H1 (cell line): ENCODE measurements around the gene ADGRF5. TPM values are rescaled to one million over a fixed set of nuclear protein-coding genes. Genes with fewer than 3 reads are reported as not detected.

ENCODE experiments used
- CTCF ChIA-PET: fragments of 300-600 bp; sonication (Branson Sonifier 250); formaldehyde crosslinking; loops from one replicate; lab custom pipeline; 2021; ENCODE audit not compliant: partially characterized antibody; lab: Charles Lee
- POLR2A ChIA-PET: fragments of 300-600 bp; sonication (Branson Sonifier 250); formaldehyde crosslinking; loops from one replicate; lab custom pipeline; 2021; ENCODE audit warnings: inconsistent platforms; ENCODE audit not compliant: partially characterized antibody; lab: Charles Lee
- DNase-seq, 2 experiments: peaks; one replicate each; pipeline versions ENCODE4 v3.0.0 to v3.0.0-alpha.2; 2010 to 2022; ENCODE audit warnings: low spot score in 2 of 2, low read depth in 1 of 2, mixed read lengths in 1 of 2
- FAIRE-seq: peaks from 2 replicates; lab custom pipeline; 2011; peaks lifted over from hg19 to GRCh38; lab: Jason Lieb, UNC
- H2AFZ ChIP-seq: 2 replicates; pipeline ENCODE4 v1.8.1; 2012; ENCODE audit warnings: low read length, inconsistent platforms
- H2AK5ac ChIP-seq: 2 replicates; pipeline ENCODE4 v1.6.1; 2013; ENCODE audit warnings: low read depth, low read length
- H2BK120ac ChIP-seq: replicated peaks from 2 replicates; pipeline ENCODE3; 2013; ENCODE audit warnings: low read depth, low read length, inconsistent platforms
- H2BK12ac ChIP-seq: 2 replicates; pipeline ENCODE4 v1.6.1; 2013; ENCODE audit warnings: low read depth, low read length
- H2BK15ac ChIP-seq: 2 replicates; pipeline ENCODE4 v1.6.1; 2013; ENCODE audit warnings: low read length
- H2BK20ac ChIP-seq: 2 replicates; pipeline ENCODE4 v1.6.1; 2013; ENCODE audit warnings: low read length
- H2BK5ac ChIP-seq: 2 replicates; pipeline ENCODE4 v1.6.1; 2013; ENCODE audit warnings: low read depth, low read length
- H3K14ac ChIP-seq: 2 replicates; pipeline ENCODE4 v1.6.1; 2013; ENCODE audit warnings: inconsistent platforms; ENCODE audit not compliant: insufficient read length
- H3K18ac ChIP-seq: 2 replicates; pipeline ENCODE4 v1.6.1; 2013; ENCODE audit warnings: low read length; ENCODE audit errors: extremely low read depth
- H3K23ac ChIP-seq: 2 replicates; pipeline ENCODE4 v1.6.1; 2013; ENCODE audit warnings: inconsistent platforms; ENCODE audit not compliant: insufficient read length
- H3K23me2 ChIP-seq: 2 replicates; pipeline ENCODE4 v1.6.1; 2013; ENCODE audit warnings: low read depth, low read length
- H3K27ac ChIP-seq: 2 replicates; pipeline ENCODE4 v1.6.1; 2011; ENCODE audit warnings: low read depth, low read length, inconsistent platforms
- H3K27me3 ChIP-seq, 4 experiments: replicated peaks in 1 of 4; 1 replicate in 1 of 4; 2 replicates in 3 of 4; pipeline versions ENCODE4 v1.6.1 to v1.8.1; 2011 to 2013; ENCODE audit warnings: low read length in 3 of 4, mild to moderate bottlenecking in 3 of 4, inconsistent platforms in 2 of 4, mixed read lengths in 2 of 4, moderate library complexity in 1 of 4; ENCODE audit not compliant: control insufficient read depth in 3 of 4, insufficient read depth in 3 of 4; ENCODE audit errors: extremely low read depth in 1 of 4
- H3K36me3 ChIP-seq, 4 experiments: 2 replicates each; pipeline versions ENCODE4 v1.6.1 to v1.8.1; 2011 to 2013; ENCODE audit warnings: mild to moderate bottlenecking in 4 of 4, low read length in 3 of 4, moderate library complexity in 2 of 4, control low read depth in 1 of 4, inconsistent platforms in 1 of 4; ENCODE audit not compliant: insufficient read depth in 4 of 4, control insufficient read depth in 2 of 4
- H3K4ac ChIP-seq: replicated peaks from 2 replicates; pipeline ENCODE3; 2013; ENCODE audit warnings: low read length, low read depth, mixed read lengths, inconsistent platforms; ENCODE audit not compliant: insufficient read length
- H3K4me1 ChIP-seq, 4 experiments: replicated peaks in 1 of 4; 1 replicate in 1 of 4; 2 replicates in 3 of 4; pipeline versions ENCODE4 v1.6.1 to v1.8.1; 2011 to 2013; ENCODE audit warnings: low read length in 3 of 4, inconsistent platforms in 2 of 4, mixed read lengths in 1 of 4; ENCODE audit not compliant: insufficient read depth in 4 of 4, control insufficient read depth in 3 of 4
- H3K4me2 ChIP-seq, 2 experiments: 2 replicates each; pipeline versions ENCODE4 v1.6.1 to v1.8.1; 2011 to 2013; ENCODE audit warnings: low read depth in 2 of 2, low read length in 2 of 2, control low read depth in 1 of 2, inconsistent platforms in 1 of 2, mild to moderate bottlenecking in 1 of 2; ENCODE audit not compliant: insufficient read depth in 1 of 2
- H3K4me3 ChIP-seq, 4 experiments: fragments of 200-600, 300-600 bp in 1 of 4; sonication (generic), shearing (Covaris generic), sonication (Bioruptor Twin) in 1 of 4; 2 replicates each; pipeline versions ENCODE4 v1.5.1 to v1.8.1; 2011 to 2016; ENCODE audit warnings: low read length in 4 of 4, low read depth in 3 of 4, control low read depth in 2 of 4, inconsistent platforms in 2 of 4, mild to moderate bottlenecking in 2 of 4, mixed read lengths in 1 of 4, moderate library complexity in 1 of 4; ENCODE audit not compliant: insufficient read depth in 2 of 4; ENCODE audit errors: extremely low read depth in 1 of 4
- H3K56ac ChIP-seq: replicated peaks from 2 replicates; pipeline ENCODE3; 2013; ENCODE audit warnings: low read depth, mild to moderate bottlenecking, mixed read lengths, low read length, inconsistent platforms; ENCODE audit not compliant: insufficient read length
- H3K79me1 ChIP-seq: 2 replicates; pipeline ENCODE4 v1.6.1; 2013; ENCODE audit warnings: low read depth, low read length, control low read depth
- H3K79me2 ChIP-seq, 2 experiments: 2 replicates each; pipeline versions ENCODE4 v1.6.1 to v1.8.1; 2012 to 2013; ENCODE audit warnings: low read length in 2 of 2, mild to moderate bottlenecking in 2 of 2, inconsistent platforms in 1 of 2; ENCODE audit not compliant: insufficient read depth in 2 of 2, control insufficient read depth in 1 of 2
- H3K9ac ChIP-seq, 4 experiments: replicated peaks in 1 of 4; 1 replicate in 1 of 4; 2 replicates in 3 of 4; pipeline versions ENCODE4 v1.6.1 to v1.8.1; 2011 to 2013; ENCODE audit warnings: low read depth in 3 of 4, low read length in 3 of 4, control low read depth in 2 of 4, mild to moderate bottlenecking in 2 of 4, moderate library complexity in 2 of 4, inconsistent platforms in 1 of 4; ENCODE audit errors: extremely low read depth in 1 of 4
- H3K9me3 ChIP-seq, 2 experiments: 2 replicates each; pipeline versions ENCODE4 v1.6.1 to v1.8.1; 2012 to 2013; ENCODE audit warnings: mild to moderate bottlenecking in 2 of 2, moderate library complexity in 2 of 2, control low read depth in 1 of 2, inconsistent platforms in 1 of 2, low read depth in 1 of 2, low read length in 1 of 2, mixed read lengths in 1 of 2; ENCODE audit not compliant: insufficient read depth in 2 of 2
- H4K20me1 ChIP-seq, 2 experiments: replicated peaks in 1 of 2; 2 replicates each; pipeline versions ENCODE3 to v1.8.1; 2011 to 2013; ENCODE audit warnings: inconsistent platforms in 2 of 2, low read length in 2 of 2, mild to moderate bottlenecking in 1 of 2; ENCODE audit not compliant: insufficient read depth in 2 of 2, control insufficient read depth in 1 of 2
- H4K5ac ChIP-seq: 2 replicates; pipeline ENCODE4 v1.6.1; 2013; ENCODE audit warnings: low read length, low read depth, mixed read lengths, inconsistent platforms; ENCODE audit not compliant: insufficient read length
- H4K8ac ChIP-seq: 2 replicates; pipeline ENCODE4 v1.8.0; 2013; ENCODE audit warnings: mild to moderate bottlenecking, moderate library complexity, low read length, inconsistent platforms; ENCODE audit not compliant: insufficient read depth; ENCODE audit errors: extremely low read depth
- H4K91ac ChIP-seq: replicated peaks from 2 replicates; pipeline ENCODE3; 2013; ENCODE audit warnings: low read length, mixed read lengths, inconsistent platforms; ENCODE audit not compliant: insufficient read length
- CHD2 ChIP-seq: IDR thresholded peaks from 2 replicates; pipeline ENCODE4 v1.6.1; 2012; ENCODE audit warnings: low read length, improper control_type of control experiment
- EGR1 ChIP-seq: IDR thresholded peaks from 2 replicates; pipeline ENCODE4 v1.6.1; 2011; ENCODE audit warnings: low read depth, low read length, borderline replicate concordance
- KDM1A ChIP-seq: fragments of 200-600, 300-600 bp; sonication (generic); IDR thresholded peaks from 2 replicates; pipeline ENCODE4 v1.7.1; 2016; ENCODE audit warnings: mild to moderate bottlenecking, low read length, borderline replicate concordance
- KDM4A ChIP-seq: IDR thresholded peaks from one replicate; pipeline ENCODE4 v1.7.1; 2012; ENCODE audit warnings: low read depth, mild to moderate bottlenecking, moderate library complexity, low read length, inconsistent platforms; ENCODE audit not compliant: severe bottlenecking
- NRF1 ChIP-seq: IDR thresholded peaks from 2 replicates; pipeline ENCODE4 v1.6.1; 2011; ENCODE audit warnings: mild to moderate bottlenecking, low read depth, low read length, improper control_type of control experiment
- POLR2AphosphoS5 ChIP-seq: IDR thresholded peaks from 2 replicates; pipeline ENCODE4 v1.6.1; 2011; ENCODE audit warnings: low read depth, low read length
- SUZ12 ChIP-seq: fragments of 200-600 bp; sonication (generic); IDR thresholded peaks from 2 replicates; pipeline ENCODE4 v1.6.1; 2012; ENCODE audit warnings: mild to moderate bottlenecking, inconsistent platforms, low read length, moderate library complexity, mixed read lengths
- WGBS, 2 experiments: shearing (Covaris generic) in 1 of 2; methylation state at CpG; one replicate each; pipeline versions ENCODE4 v1.1.6 to v1.1.7; 2013 to 2015; ENCODE audit warnings: low lambda C conversion rate in 2 of 2, mixed read lengths in 2 of 2, inconsistent platforms in 1 of 2, low coverage in 1 of 2, missing lambda C conversion rate in 1 of 2; ENCODE audit not compliant: insufficient replicate concordance in 2 of 2, insufficient coverage in 1 of 2, insufficient read length in 1 of 2; ENCODE audit errors: extremely low coverage in 1 of 2, missing lambda C conversion rate in 1 of 2; 5-methylcytosine and 5-hydroxymethylcytosine counted together
- polyA plus RNA-seq, 7 experiments: library from polyadenylated mRNA; depleted of rRNA in 3 of 7; stranded (reverse) in 5 of 7; unstranded in 2 of 7; fragments of >200 nt in 5 of 7; fragments of 200-250 nt in 2 of 7; gene quantifications; 1 replicate in 5 of 7; 2 replicates in 1 of 7; 4 replicates in 1 of 7; pipeline versions ENCODE4 v1.2.1 to v1.2.3, GENCODE V29; 2011 to 2013; ENCODE audit warnings: missing spikeins in 2 of 7, mixed read lengths in 2 of 7
- total RNA-seq: library from RNA; stranded (reverse); fragmentation: NEBNext Ultra II Directional; extraction: Animal tissue kit (Norgen Biotek cat#: 25700); gene quantifications from 2 replicates; pipeline ENCODE4 v1.2.1, GENCODE V29; 2021
- TF ChIP-seq, protein P1 (sequence below): IDR thresholded peaks from 2 replicates; pipeline ENCODE4 v1.6.1; 2012; ENCODE audit warnings: low read length, inconsistent platforms

Gene ADGRF5
- total and polyA plus RNA-seq, 2 of the 8 experiments (the other 6 are each of a cell fraction or from before 2014, with no cell fraction given): 0.06 TPM; not detected in 1

DNA sequence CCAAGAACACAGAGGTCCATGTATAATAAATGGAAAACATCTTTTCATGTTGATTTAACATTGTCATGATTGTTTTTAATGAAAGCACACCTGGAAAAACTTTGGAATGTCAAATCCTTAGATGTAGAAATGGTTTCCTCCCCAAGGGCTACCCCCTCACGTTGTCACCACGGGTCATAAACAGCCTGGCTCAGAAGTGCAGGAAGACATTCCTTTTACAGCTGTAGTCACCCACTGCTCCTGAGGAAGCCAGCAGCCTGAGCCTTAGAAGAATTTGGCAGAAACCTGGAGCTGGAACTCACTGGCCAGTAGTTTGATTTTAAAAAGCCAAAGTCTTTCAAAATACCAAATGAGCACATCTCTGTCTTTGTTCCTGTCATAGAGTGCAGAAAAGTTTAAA, 23.7 kb downstream of the ADGRF5 start:
- H4K91ac ChIP-seq: no peak overlapping the region
- no peak for TF ChIP-seq SUZ12
- TF ChIP-seq KDM1A: no peak
- TF ChIP-seq CHD2: no peak
- TF ChIP-seq EGR1: no peak
- no peak for TF ChIP-seq NRF1
- no peak for TF ChIP-seq KDM4A
- TF ChIP-seq POLR2AphosphoS5: no peak
- TF ChIP-seq, protein P1, sequence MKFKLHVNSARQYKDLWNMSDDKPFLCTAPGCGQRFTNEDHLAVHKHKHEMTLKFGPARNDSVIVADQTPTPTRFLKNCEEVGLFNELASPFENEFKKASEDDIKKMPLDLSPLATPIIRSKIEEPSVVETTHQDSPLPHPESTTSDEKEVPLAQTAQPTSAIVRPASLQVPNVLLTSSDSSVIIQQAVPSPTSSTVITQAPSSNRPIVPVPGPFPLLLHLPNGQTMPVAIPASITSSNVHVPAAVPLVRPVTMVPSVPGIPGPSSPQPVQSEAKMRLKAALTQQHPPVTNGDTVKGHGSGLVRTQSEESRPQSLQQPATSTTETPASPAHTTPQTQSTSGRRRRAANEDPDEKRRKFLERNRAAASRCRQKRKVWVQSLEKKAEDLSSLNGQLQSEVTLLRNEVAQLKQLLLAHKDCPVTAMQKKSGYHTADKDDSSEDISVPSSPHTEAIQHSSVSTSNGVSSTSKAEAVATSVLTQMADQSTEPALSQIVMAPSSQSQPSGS: no peak
- H3K36me3 ChIP-seq: no peaks in the 10 kb centered on the region
- ChIA-PET CTCF (interaction anchor here (1.0 kb wide), 1 partner anchor 18 kb away, joined by 3 read pairs; no protein-coding TSS in a partner anchor), POLR2A (no interaction called here)
- H3K27me3 ChIP-seq: no peaks in the 10 kb centered on the region
- no peak overlapping the region for H3K18ac ChIP-seq
- no peak overlapping the region for H2BK15ac ChIP-seq
- H4K20me1 ChIP-seq: no peaks in the 10 kb centered on the region
- H4K8ac ChIP-seq: no peak overlapping the region
- H3K79me2 ChIP-seq: no peaks in the 10 kb centered on the region
- H4K5ac ChIP-seq: no peak overlapping the region
- no peak overlapping the region for H3K4me2 ChIP-seq
- H3K4me3 ChIP-seq: no peak overlapping the region
- no peak overlapping the region for H3K4ac ChIP-seq
- FAIRE-seq (no peak), DNase-seq (no peak)
- no peak overlapping the region for H3K9ac ChIP-seq
- no peaks in the 10 kb centered on the region for H3K4me1 ChIP-seq
- H3K14ac ChIP-seq: no peak overlapping the region
- no peak overlapping the region for H3K23ac ChIP-seq
- H2BK5ac ChIP-seq: no peak overlapping the region
- no peaks in the 10 kb centered on the region for H3K9me3 ChIP-seq
- H2BK120ac ChIP-seq: no peak overlapping the region
- H3K79me1 ChIP-seq: no peaks in the 10 kb centered on the region
- no peak overlapping the region for H2AK5ac ChIP-seq
- H2AFZ ChIP-seq: 0 out of 2 replicates have a peak overlapping the region, but pooled peaks have one; percentile 56
- no peak overlapping the region for H3K56ac ChIP-seq
- no peak overlapping the region; the same call in 1 of the 2 replicates for H2BK12ac ChIP-seq
- H3K23me2 ChIP-seq: no peaks in the 10 kb centered on the region
- H2BK20ac ChIP-seq: no peak overlapping the region
- WGBS, 2 experiments: 68% methylated on average over 2 of the region's 2 CpGs; no CpG with 5 or more reads in 1 of the 2 experiments
- no peak overlapping the region for H3K27ac ChIP-seq
